ENCODE measurements around the gene ARHGAP22. TPM values are rescaled to one million over a fixed set of nuclear protein-coding genes. Genes with fewer than 3 reads are reported as not detected.

Gene ARHGAP22
- total RNA-seq, 2 donors from 2014 or later = 1.8 to 5.7 TPM

- no peak for TF ChIP-seq CTCF (IDR thresholded peaks at IDR 0.05)
- peaks cover 0 to 14% of the 10 kb centered on the region in 2 donors for H3K9me3 ChIP-seq
- no peak overlapping the region for H3K4me3 ChIP-seq
- DNase-seq (ENCODE audit: low spot score) = no peak
- no peaks in the 10 kb centered on the region for H3K36me3 ChIP-seq
- no peak overlapping the region for H3K27ac ChIP-seq
- no peaks in the 10 kb centered on the region for H3K27me3 ChIP-seq
- peaks cover 0 to 19% of the 10 kb centered on the region in 2 donors for H3K4me1 ChIP-seq
These were observed 31.4 kb upstream of the ARHGAP22 start for GRCh38 chr10:48636231-48636630.

GRCh38 chr10:48634984-48635557, 30.2 kb upstream of the ARHGAP22 start:
- Histone ChIP-seq H3K27ac (peak overlapping the region in 1 of 2 donors; percentile 43), H3K4me1 (peaks cover 0 to 19% of the 10 kb centered on the region in 2 donors)

GRCh38 chr10:48634198-48634983, 29.5 kb upstream of the ARHGAP22 start:
- no peaks in the 10 kb centered on the region for H3K36me3 ChIP-seq
- H3K9me3 ChIP-seq = no peaks in the 10 kb centered on the region
- H3K4me1 ChIP-seq = peaks cover 0 to 19% of the 10 kb centered on the region in 2 donors
- no peak overlapping the region for H3K4me3 ChIP-seq
- no peak for TF ChIP-seq CTCF (IDR thresholded peaks at IDR 0.05)
- no peaks in the 10 kb centered on the region for H3K27me3 ChIP-seq
- DNase-seq (ENCODE audit: low spot score) = peak; percentile 68
- peak overlapping the region in 1 of 2 donors; percentile 43 for H3K27ac ChIP-seq

More at GRCh38 chr10:48634984-48635557, 30.2 kb upstream of the ARHGAP22 start:
- H3K27me3 ChIP-seq = no peaks in the 10 kb centered on the region
- H3K36me3 ChIP-seq = no peaks in the 10 kb centered on the region
- H3K4me3 ChIP-seq = no peak overlapping the region
- DNase-seq (ENCODE audit: low spot score) = no peak
- TF ChIP-seq CTCF (IDR thresholded peaks at IDR 0.05) = no peak
- peaks cover 0 to 4% of the 10 kb centered on the region in 2 donors for H3K9me3 ChIP-seq

GRCh38 chr10:48633381-48634197, 28.7 kb upstream of the ARHGAP22 start:
- Histone ChIP-seq H3K36me3 (no peaks in the 10 kb centered on the region), H3K9me3 (no peaks in the 10 kb centered on the region), H3K4me1 (peaks cover 0 to 19% of the 10 kb centered on the region in 2 donors), H3K27ac (no peak overlapping the region), H3K4me3 (no peak overlapping the region), H3K27me3 (no peaks in the 10 kb centered on the region)
- DNase-seq (ENCODE audit: low spot score) = no peak
- TF ChIP-seq CTCF (IDR thresholded peaks at IDR 0.05) = no peak

- Histone ChIP-seq H3K36me3 (no peaks in the 10 kb centered on the region), H3K4me3 (no peak overlapping the region), H3K27ac (no peak overlapping the region), H3K4me1 (peaks cover 0 to 19% of the 10 kb centered on the region in 2 donors), H3K27me3 (no peaks in the 10 kb centered on the region), H3K9me3 (no peaks in the 10 kb centered on the region)
- DNase-seq (ENCODE audit: low spot score) = no peak
- no peak for TF ChIP-seq CTCF (IDR thresholded peaks at IDR 0.05)
These were observed 27.3 kb upstream of the ARHGAP22 start for GRCh38 chr10:48632166-48632565.

Data from right atrium auricular region (tissue), 2 donors.